Neural crest cell (in vitro differentiated cells): ENCODE results near the gene FAM221B. TPM values are rescaled to one million over a fixed set of nuclear protein-coding genes. Genes with fewer than 3 reads are reported as not detected.
A peak's percentile ranks its signal among the peaks of the same experiment; 100 is the strongest.

ENCODE experiments used
- DNase-seq: peaks from one replicate; pipeline ENCODE4 v3.0.0; 2021; ENCODE audit warnings: low read depth, mixed read lengths, low spot score
- H3K27ac Mint-ChIP-seq: one replicate; pipeline ENCODE4 v1.8.0; 2021; ENCODE audit warnings: mild to moderate bottlenecking, mixed read lengths; ENCODE audit not compliant: unreplicated experiment
- H3K27me3 Mint-ChIP-seq: 2 replicates; pipeline ENCODE4 v1.8.0; 2021; ENCODE audit warnings: low read depth, mild to moderate bottlenecking, mixed read lengths
- H3K36me3 Mint-ChIP-seq: 2 replicates; pipeline ENCODE4 v1.8.0; 2021; ENCODE audit warnings: low read depth, mild to moderate bottlenecking, mixed read lengths
- H3K4me1 Mint-ChIP-seq: 2 replicates; pipeline ENCODE4 v1.8.0; 2021; ENCODE audit warnings: mixed read lengths
- H3K4me3 Mint-ChIP-seq: one replicate; pipeline ENCODE4 v1.8.0; 2021; ENCODE audit warnings: mild to moderate bottlenecking, mixed read lengths
- H3K9me3 Mint-ChIP-seq: 2 replicates; pipeline ENCODE4 v1.8.0; 2021; ENCODE audit warnings: mixed read lengths
- CTCF ChIP-seq: fragments of 200-600 bp; sonication (generic); conservative IDR thresholded peaks from 2 replicates; pipeline ENCODE4 v1.5.0; 2021; ENCODE audit warnings: antibody characterized with exemption, mild to moderate bottlenecking
- total RNA-seq: library from RNA; stranded (reverse); gene quantifications from 2 replicates; pipeline ENCODE4 v1.2.1, GENCODE V29; 2021

FAM221B gene
- total RNA-seq, 1 donor from 2014 or later = 0.19 TPM

DNA sequence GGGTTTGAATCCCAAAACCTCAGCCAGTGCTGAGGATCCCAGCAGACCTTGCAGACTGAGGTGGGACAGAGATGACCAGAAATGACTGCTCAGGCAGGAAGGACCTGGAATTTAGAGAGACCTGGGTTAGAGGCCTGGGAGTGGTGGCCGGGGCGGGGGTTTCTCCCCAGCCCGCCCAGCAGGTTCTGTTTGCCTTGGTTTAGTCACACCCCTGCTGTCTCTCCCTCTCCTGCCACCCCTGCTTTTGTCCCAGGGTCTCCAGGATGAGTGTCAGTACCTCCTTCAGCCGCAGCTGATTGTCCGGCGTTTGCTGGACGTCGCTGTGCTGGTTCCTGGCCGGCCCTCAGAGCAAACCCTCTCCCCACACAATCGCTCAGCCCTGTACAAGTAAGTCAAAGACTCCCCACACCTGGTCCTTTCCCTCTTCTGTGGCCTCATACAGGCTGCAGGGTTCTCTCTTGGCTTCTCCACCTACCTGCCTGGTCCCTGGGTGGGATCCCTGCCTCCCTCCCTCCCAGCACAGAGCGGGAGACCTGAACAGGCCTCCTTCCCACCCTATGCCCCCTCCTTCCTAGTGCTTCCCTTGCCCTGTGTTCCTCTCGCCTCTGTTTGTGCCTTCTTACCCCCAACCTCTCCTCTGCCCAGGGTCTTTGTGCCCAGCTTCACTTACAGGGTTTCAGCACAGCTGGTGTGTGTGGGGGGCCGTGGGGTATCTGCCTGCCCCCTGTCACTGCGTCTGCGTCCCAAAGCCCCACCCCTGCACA, 12.5 kb upstream of the FAM221B start:
- Mint-ChIP-seq H3K27me3 (no peaks in the 10 kb centered on the region), H3K9me3 (no peaks in the 10 kb centered on the region), H3K4me3 (no peak overlapping the region), H3K36me3 (no peaks in the 10 kb centered on the region), H3K4me1 (peaks cover 8% of the 10 kb centered on the region), H3K27ac (no peak overlapping the region)
- no peak for TF ChIP-seq CTCF
- DNase-seq = no peak

GRCh38 chr9:35839926-35840325, 11.4 kb upstream of the FAM221B start:
- H3K27ac Mint-ChIP-seq = peak overlapping the region; percentile 43
- no peaks in the 10 kb centered on the region for H3K9me3 Mint-ChIP-seq
- no peak overlapping the region for H3K4me3 Mint-ChIP-seq
- H3K36me3 Mint-ChIP-seq = peaks cover 4% of the 10 kb centered on the region
- peaks cover 15% of the 10 kb centered on the region for H3K4me1 Mint-ChIP-seq
- DNase-seq = no peak
- no peak for TF ChIP-seq CTCF
- no peaks in the 10 kb centered on the region for H3K27me3 Mint-ChIP-seq

DNA sequence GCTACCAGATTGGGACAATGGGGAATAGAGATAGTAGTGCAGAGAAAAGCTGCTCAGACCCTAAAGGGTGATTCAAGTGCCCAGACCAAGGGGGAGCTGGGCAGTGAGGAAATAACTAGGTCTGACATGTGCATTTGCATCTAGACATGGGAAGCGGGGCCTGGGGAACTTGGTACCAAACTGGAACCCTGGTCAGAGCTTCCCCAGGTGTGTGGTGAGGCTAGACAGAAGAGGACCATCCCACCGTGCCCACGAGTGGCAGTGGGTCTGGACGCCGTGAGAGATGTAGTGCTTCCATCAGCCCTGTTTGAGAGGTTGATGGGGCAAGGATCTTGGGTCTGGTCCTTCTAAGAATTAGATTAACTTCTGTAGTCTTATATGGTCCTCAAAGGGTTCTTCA, 8.1 kb upstream of the FAM221B start:
- Mint-ChIP-seq H3K4me3 (no peak overlapping the region), H3K9me3 (no peaks in the 10 kb centered on the region), H3K27ac (peak overlapping the region; percentile 51), H3K27me3 (no peaks in the 10 kb centered on the region), H3K36me3 (peaks cover 4% of the 10 kb centered on the region), H3K4me1 (peaks cover 29% of the 10 kb centered on the region)
- no peak for TF ChIP-seq CTCF
- DNase-seq = no peak

GRCh38 chr9:35835766-35836165, 7.2 kb upstream of the FAM221B start:
- Mint-ChIP-seq H3K27ac (no peak overlapping the region), H3K4me1 (peaks cover 38% of the 10 kb centered on the region), H3K4me3 (no peak overlapping the region), H3K36me3 (peaks cover 4% of the 10 kb centered on the region), H3K9me3 (no peaks in the 10 kb centered on the region), H3K27me3 (no peaks in the 10 kb centered on the region)
- DNase-seq = no peak
- TF ChIP-seq CTCF = no peak

DNA sequence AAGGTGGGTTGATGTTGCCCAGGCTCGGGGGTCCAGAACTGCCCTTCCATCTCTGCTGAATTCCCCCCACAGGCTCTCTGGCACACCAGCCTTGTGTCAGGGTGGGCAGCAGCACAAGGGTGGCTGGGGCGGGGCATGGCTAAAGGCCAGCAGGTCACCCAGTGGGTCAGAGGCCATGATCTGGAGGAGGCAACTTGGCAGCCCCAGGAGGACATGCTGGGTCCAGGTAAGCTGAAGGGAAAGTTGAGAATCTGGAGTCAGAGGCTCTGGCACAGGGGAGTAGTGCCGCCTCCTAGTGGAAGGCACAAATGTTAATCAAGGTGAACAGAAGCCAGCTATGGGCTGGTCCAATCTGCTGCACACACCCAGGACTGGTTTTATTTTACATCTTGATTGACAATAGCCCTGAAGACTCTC, 6.7 kb upstream of the FAM221B start:
- no peak for DNase-seq
- no peak overlapping the region for H3K27ac Mint-ChIP-seq
- peaks cover 42% of the 10 kb centered on the region for H3K4me1 Mint-ChIP-seq
- no peak overlapping the region for H3K4me3 Mint-ChIP-seq
- H3K9me3 Mint-ChIP-seq = no peaks in the 10 kb centered on the region
- H3K27me3 Mint-ChIP-seq = no peaks in the 10 kb centered on the region
- peak; percentile 42 for TF ChIP-seq CTCF
- peaks cover 4% of the 10 kb centered on the region for H3K36me3 Mint-ChIP-seq
